HuH-7 (cell line): ENCODE data around the gene ASB7.

ENCODE experiments used
- DNase-seq: peaks from one replicate; pipeline ENCODE4 v3.0.0; 2011; ENCODE audit warnings: low spot score

ASB7 gene

GRCh38 chr15:100686725-100687473 is 84.5 kb downstream of the ASB7 start:
- DNase-seq = no peak

DNA sequence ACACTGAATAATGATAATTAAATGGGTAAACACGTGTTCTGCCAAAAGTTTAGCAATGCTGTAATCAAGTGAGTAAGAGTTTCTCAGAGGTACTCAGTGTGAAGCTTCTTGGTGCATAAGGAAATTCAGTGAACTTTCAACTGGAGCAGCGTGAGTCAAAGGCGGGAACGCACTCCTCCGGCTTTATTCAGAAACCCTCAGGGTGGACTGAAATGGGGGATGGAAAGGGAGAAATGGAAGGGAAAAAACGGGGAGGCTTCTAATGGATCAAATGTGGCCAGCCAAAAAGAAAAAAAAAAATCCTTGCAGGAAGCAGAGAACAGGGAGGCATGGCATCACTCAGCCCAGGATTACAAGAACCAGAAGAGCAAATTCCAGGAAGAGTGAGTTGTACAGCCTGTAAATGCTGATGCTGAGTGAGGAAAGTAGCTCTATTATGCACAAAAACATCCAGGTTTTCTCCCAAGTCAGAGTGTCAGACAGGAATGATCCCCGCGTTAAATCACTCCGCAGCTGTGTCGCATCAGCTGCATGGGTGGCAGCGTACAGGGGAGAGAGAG is 85.3 kb downstream of the ASB7 start:
- no peak for DNase-seq

GRCh38 chr15:100688549-100689120 is 86.2 kb downstream of the ASB7 start:
- DNase-seq = no peak

DNA sequence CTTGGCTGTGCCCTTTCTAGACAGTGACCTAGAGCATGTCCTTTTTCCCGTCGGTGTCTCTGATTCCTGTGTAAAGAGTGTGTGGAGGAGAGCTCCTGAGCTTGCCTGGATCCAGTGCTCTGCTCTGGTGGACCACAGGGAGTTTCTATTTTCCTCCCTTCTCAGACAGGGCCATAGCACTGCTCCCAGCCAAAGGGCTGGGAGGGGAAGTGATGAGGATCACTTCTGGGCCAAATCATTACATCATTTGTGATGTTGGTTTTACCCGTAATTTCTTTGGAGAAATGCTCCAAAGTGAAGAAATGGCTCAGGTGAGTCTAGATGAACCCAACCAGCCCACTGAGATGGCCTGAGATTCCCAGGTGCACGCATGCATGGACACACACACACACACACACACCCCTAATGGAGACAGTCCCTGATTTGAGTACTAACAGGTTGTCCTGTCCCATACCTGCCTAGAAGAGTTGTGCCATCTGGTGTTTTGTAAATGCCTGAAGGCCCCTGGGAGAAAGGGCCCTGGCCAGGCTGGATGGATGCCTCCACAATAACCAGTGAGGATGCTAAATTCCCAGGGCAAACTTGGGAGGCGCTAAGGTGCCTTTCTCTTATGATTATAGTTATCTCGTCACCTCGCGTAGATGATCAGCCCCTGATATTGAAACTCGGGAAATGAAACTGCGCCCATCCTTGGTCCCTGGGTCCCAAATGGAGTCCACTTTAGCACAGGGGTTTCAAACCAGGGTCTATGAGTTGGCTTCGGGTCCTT is 86.9 kb downstream of the ASB7 start:
- DNase-seq = no peak

- no peak for DNase-seq
These were observed 87.8 kb downstream of the ASB7 start for GRCh38 chr15:100690032-100690794.

GRCh38 chr15:100690795-100691158 is 88.4 kb downstream of the ASB7 start:
- DNase-seq = no peak

DNA sequence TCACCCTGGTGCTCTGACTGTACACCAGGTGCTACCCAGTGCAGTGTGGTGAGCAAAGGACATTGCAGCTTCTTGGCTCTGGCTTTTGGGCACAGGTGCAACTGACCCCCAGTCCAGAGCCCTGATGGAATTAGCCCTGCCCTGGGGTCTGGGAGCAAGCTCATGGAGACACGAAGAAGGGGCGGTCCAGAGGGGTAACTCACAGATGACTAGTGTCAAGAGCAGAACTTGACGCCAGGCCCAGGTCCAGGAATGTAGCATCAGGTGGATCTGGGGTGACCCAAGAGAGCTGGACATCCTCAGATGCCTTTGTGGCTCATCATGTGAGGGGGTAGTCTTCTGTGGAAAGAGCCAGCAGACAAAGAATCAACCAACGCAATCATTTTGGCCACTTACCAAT is 88.9 kb downstream of the ASB7 start:
- no peak for DNase-seq

GRCh38 chr15:100692246-100692645 is 89.9 kb downstream of the ASB7 start:
- DNase-seq = no peak

GRCh38 chr15:100692671-100693070 is 90.3 kb downstream of the ASB7 start:
- DNase-seq = no peak

- DNase-seq = no peak
These were observed 91.1 kb downstream of the ASB7 start for GRCh38 chr15:100693451-100693850.

- DNase-seq = no peak
These were observed 92.1 kb downstream of the ASB7 start for GRCh38 chr15:100694381-100695021.

- DNase-seq = no peak
These were observed 92.7 kb downstream of the ASB7 start for GRCh38 chr15:100695048-100695447.

- no peak for DNase-seq
These were observed 94.1 kb downstream of the ASB7 start for GRCh38 chr15:100696452-100696851.
